KMS-11 (cell line): ENCODE results near the gene TSPEAR.

Source experiments
- H2AFZ ChIP-seq: fragments of 200-600 bp; sonication (generic); 2 replicates; pipeline ENCODE4 v1.6.1; 2016; ENCODE audit warnings: antibody characterized with exemption, mixed run types, low read depth
- H3K27ac ChIP-seq: fragments of 200-600 bp; sonication (generic); 2 replicates; pipeline ENCODE4 v1.6.1; 2016; ENCODE audit warnings: mild to moderate bottlenecking, mixed run types
- H3K27me3 ChIP-seq: fragments of 200-600 bp; sonication (generic); 2 replicates; pipeline ENCODE4 v1.6.1; 2017; ENCODE audit warnings: mild to moderate bottlenecking, low read depth, mixed run types, moderate library complexity; ENCODE audit not compliant: insufficient read depth
- H3K36me3 ChIP-seq: fragments of 200-600 bp; sonication (generic); 2 replicates; pipeline ENCODE4 v1.6.1; 2017; ENCODE audit warnings: mild to moderate bottlenecking, mixed run types; ENCODE audit not compliant: insufficient read depth
- H3K4me1 ChIP-seq: fragments of 200-600 bp; sonication (generic); 2 replicates; pipeline ENCODE4 v1.6.1; 2016; ENCODE audit warnings: mild to moderate bottlenecking, low read depth, mixed run types; ENCODE audit not compliant: poor library complexity, severe bottlenecking
- H3K4me2 ChIP-seq: fragments of 200-600 bp; sonication (generic); 2 replicates; pipeline ENCODE4 v1.7.0; 2016; ENCODE audit warnings: mild to moderate bottlenecking, mixed run types
- H3K4me3 ChIP-seq: fragments of 200-600 bp; sonication (generic); IDR thresholded peaks from 2 replicates; pipeline ENCODE4 v1.6.1; 2017; ENCODE audit warnings: low read depth, low read length, mixed read lengths; ENCODE audit not compliant: insufficient read depth
- H3K79me2 ChIP-seq: fragments of 200-600 bp; sonication (generic); 2 replicates; pipeline ENCODE4 v1.6.1; 2016; ENCODE audit warnings: low read depth, mixed run types; ENCODE audit not compliant: insufficient read depth
- H3K9ac ChIP-seq: fragments of 200-600 bp; sonication (generic); 2 replicates; pipeline ENCODE4 v1.6.1; 2016; ENCODE audit warnings: mild to moderate bottlenecking, mixed run types
- H4K20me1 ChIP-seq: fragments of 200-600 bp; sonication (generic); 2 replicates; pipeline ENCODE4 v1.6.1; 2016; ENCODE audit warnings: mild to moderate bottlenecking, mixed run types; ENCODE audit not compliant: insufficient read depth
- CTCF ChIP-seq: fragments of 200-600 bp; sonication (generic); conservative IDR thresholded peaks from 2 replicates; pipeline ENCODE4 v1.6.1; 2017; ENCODE audit warnings: low read depth, mild to moderate bottlenecking, antibody characterized with exemption, low read length, moderate library complexity, mixed read lengths

Gene TSPEAR

DNA sequence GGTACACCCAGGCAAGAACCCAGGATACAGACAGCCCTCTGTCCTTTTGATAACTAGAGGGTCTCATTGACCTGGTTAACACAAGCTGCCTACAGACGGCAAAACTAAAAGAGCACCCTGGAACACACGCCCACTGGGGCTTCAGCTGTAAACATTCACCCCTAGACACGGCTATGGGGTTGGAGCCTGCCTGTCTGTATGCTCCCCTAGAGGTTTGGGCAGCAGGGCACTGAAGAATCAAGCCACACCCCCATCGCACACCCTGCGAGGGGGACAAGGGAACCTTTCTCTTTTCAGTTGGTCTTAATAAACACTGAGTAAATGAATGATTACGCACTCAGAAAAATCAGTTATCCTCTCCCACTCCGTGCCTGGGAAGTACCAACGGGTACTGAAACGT, 220.6 kb downstream of the TSPEAR start:
- no peaks in the 10 kb centered on the region for H3K36me3 ChIP-seq
- H3K27ac ChIP-seq: no peak overlapping the region
- H3K4me3 ChIP-seq: no peak overlapping the region
- H3K79me2 ChIP-seq: no peaks in the 10 kb centered on the region
- TF ChIP-seq CTCF: no peak
- no peak overlapping the region for H3K4me2 ChIP-seq
- no peak overlapping the region for H2AFZ ChIP-seq
- H3K9ac ChIP-seq: no peak overlapping the region
- H3K27me3 ChIP-seq: peaks cover 78% of the 10 kb centered on the region
- no peaks in the 10 kb centered on the region for H3K4me1 ChIP-seq
- H4K20me1 ChIP-seq: no peaks in the 10 kb centered on the region

GRCh38 chr21:44490405-44490804, 221.0 kb downstream of the TSPEAR start:
- H3K4me2 ChIP-seq: no peak overlapping the region

DNA sequence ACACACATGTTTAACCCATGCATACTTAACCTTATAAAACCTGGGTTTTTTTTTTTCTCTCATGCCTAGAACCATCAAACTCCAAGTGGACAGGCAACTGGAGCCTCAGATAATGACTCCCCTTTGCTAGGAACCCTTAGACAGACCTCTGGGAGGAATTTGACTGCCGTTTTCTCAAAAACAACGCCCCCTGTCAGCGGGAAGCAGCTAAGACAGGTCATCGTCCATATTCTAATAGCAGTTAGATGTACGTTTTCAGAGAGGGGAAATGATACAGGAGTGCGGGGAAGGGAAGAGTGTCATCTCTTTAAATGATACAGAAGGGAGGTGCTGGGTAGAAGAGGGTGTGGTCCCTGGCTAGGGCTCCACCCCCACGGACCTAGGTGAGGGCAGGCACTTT, 221.4 kb downstream of the TSPEAR start:
- no peak overlapping the region for H3K4me3 ChIP-seq
- no peaks in the 10 kb centered on the region for H3K4me1 ChIP-seq
- H3K36me3 ChIP-seq: no peaks in the 10 kb centered on the region
- H4K20me1 ChIP-seq: no peaks in the 10 kb centered on the region
- peaks cover 78% of the 10 kb centered on the region for H3K27me3 ChIP-seq
- H3K9ac ChIP-seq: no peak overlapping the region
- H2AFZ ChIP-seq: no peak overlapping the region
- H3K27ac ChIP-seq: no peak overlapping the region
- H3K79me2 ChIP-seq: no peaks in the 10 kb centered on the region
- no peak for TF ChIP-seq CTCF
- H3K4me2 ChIP-seq: no peak overlapping the region

More at GRCh38 chr21:44490405-44490804, 221.0 kb downstream of the TSPEAR start:
- Histone ChIP-seq H3K9ac (no peak overlapping the region), H3K4me1 (no peaks in the 10 kb centered on the region), H2AFZ (no peak overlapping the region), H3K4me3 (no peak overlapping the region), H3K36me3 (no peaks in the 10 kb centered on the region), H3K27ac (no peak overlapping the region), H3K79me2 (no peaks in the 10 kb centered on the region), H3K27me3 (peaks cover 78% of the 10 kb centered on the region), H4K20me1 (no peaks in the 10 kb centered on the region)
- TF ChIP-seq CTCF: no peak

DNA sequence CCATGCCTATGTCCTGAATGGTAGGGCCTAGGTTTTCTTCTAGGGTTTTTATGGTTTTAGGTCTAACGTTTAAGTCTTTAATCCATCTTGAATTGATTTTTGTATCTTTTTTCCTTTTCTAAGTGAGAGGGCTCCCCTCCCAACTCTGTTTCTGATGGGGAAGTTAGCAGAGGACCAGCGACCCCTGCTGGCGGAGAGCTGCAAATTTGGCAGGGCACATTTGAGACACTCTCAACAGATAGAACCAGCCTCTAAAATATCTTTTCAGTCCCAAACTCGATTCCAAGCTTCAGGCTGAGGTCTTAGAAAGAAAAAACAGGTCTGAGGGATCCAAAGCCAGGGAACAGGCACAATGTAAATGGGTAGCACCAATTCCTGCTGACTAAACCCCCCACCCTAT, 223.5 kb downstream of the TSPEAR start:
- Histone ChIP-seq H3K27ac (no peak overlapping the region), H3K79me2 (no peaks in the 10 kb centered on the region), H3K4me1 (no peaks in the 10 kb centered on the region), H3K4me2 (no peak overlapping the region), H3K9ac (no peak overlapping the region), H3K27me3 (peaks cover 74% of the 10 kb centered on the region), H3K36me3 (no peaks in the 10 kb centered on the region), H2AFZ (no peak overlapping the region), H3K4me3 (no peak overlapping the region), H4K20me1 (no peaks in the 10 kb centered on the region)
- TF ChIP-seq CTCF: peak; percentile 56

GRCh38 chr21:44486302-44486701, 225.1 kb downstream of the TSPEAR start:
- no peak overlapping the region for H3K27ac ChIP-seq
- no peak overlapping the region for H3K4me2 ChIP-seq
- no peak overlapping the region for H3K4me3 ChIP-seq

More at GRCh38 chr21:44486302-44486701, 225.1 kb downstream of the TSPEAR start:
- H3K9ac ChIP-seq: no peak overlapping the region
- no peaks in the 10 kb centered on the region for H3K79me2 ChIP-seq
- no peak overlapping the region for H2AFZ ChIP-seq
- no peaks in the 10 kb centered on the region for H4K20me1 ChIP-seq
- H3K27me3 ChIP-seq: peaks cover 69% of the 10 kb centered on the region
- H3K4me1 ChIP-seq: no peaks in the 10 kb centered on the region
- TF ChIP-seq CTCF: no peak
- H3K36me3 ChIP-seq: no peaks in the 10 kb centered on the region
